GM11168 (cell line): Measurements from ENCODE around the gene FAM32A.

Experiments used
- in situ Hi-C: fragments of 300-500 bp; cut with MboI; formaldehyde crosslinking; loops from one replicate; pipeline ENCODE4 v1.12.0; 2022; ENCODE audit warnings: low sequenced_read_pairs; ENCODE audit not compliant: unreplicated experiment

Gene FAM32A

GRCh38 chr19:16199275-16199932, 14.2 kb downstream of the FAM32A start:
- in situ Hi-C loops: loop anchor here (25.0 kb wide), 1 partner anchor 562 kb away; the partner anchor contains the start of gene CYP4F3

GRCh38 chr19:16200038-16201010, 15.1 kb downstream of the FAM32A start:
- in situ Hi-C loops: no loop called here

GRCh38 chr19:16201011-16201391, 15.8 kb downstream of the FAM32A start:
- in situ Hi-C loops: no loop called here

- in situ Hi-C loops: no loop called here
Measured at GRCh38 chr19:16202320-16203255, 17.4 kb downstream of the FAM32A start.

DNA sequence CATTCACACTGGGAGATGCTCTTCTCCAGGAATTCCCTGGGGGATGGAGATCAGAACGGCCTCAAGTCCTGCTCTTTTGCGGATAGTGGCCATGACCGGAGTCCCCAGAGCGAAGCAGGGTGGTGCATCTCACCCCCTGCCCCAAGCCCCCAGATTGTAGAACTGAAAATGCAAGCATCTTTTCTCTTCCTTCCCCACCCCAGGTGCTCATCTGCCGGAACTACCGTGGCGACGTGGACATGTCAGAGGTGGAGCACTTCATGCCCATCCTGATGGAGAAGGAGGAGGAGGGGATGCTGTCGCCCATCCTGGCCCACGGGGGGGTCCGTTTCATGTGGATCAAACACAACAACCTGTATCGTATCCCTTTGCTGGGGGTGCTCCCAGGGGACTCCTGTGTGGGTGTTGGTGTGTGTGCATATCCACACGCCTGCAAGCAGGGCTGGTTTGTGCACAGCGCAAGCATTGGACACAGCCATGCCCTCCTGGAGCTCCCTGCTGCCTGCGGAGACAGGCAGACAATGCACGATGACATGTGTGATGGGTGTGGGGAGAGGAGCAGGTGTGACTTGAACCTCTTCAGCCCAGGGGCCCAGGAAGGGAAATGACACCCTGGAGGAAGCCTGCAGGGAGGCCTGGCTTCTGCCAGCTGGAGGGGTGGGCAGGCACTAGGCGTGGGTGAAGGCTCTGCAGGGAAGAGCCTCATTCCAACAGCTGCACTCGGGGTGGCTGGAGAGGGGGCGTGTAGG, 18.2 kb downstream of the FAM32A start:
- in situ Hi-C loops: no loop called here

- in situ Hi-C loops: no loop called here
Measured at GRCh38 chr19:16204005-16204294, 18.7 kb downstream of the FAM32A start.

GRCh38 chr19:16205205-16206045, 20.2 kb downstream of the FAM32A start:
- in situ Hi-C loops: no loop called here

GRCh38 chr19:16206046-16206605, 20.9 kb downstream of the FAM32A start:
- in situ Hi-C loops: no loop called here

- in situ Hi-C loops: no loop called here
Measured at GRCh38 chr19:16206637-16207036, 21.4 kb downstream of the FAM32A start.

DNA sequence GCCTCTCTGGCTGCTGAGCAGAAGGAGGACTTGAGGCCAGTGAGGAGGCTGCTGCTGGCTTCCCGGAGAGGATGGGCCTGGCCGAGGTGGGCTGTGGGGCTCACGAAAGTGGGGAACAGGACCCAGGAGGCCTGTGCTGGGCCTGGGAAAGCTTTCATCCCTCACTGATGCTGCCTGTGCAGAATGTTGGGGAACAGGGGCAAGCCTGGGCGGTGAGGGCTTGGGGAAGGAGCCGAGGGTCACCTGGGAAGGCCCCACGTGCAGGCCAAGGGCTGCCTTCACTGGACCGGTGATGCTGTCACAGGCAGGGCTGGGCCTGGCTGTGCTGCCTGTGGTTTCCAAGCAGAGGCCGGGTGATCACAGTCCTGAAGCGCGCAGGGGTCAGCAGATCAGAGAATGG, 21.9 kb downstream of the FAM32A start:
- in situ Hi-C loops: no loop called here

- in situ Hi-C loops: no loop called here
Measured at GRCh38 chr19:16207490-16208025, 22.3 kb downstream of the FAM32A start.

DNA sequence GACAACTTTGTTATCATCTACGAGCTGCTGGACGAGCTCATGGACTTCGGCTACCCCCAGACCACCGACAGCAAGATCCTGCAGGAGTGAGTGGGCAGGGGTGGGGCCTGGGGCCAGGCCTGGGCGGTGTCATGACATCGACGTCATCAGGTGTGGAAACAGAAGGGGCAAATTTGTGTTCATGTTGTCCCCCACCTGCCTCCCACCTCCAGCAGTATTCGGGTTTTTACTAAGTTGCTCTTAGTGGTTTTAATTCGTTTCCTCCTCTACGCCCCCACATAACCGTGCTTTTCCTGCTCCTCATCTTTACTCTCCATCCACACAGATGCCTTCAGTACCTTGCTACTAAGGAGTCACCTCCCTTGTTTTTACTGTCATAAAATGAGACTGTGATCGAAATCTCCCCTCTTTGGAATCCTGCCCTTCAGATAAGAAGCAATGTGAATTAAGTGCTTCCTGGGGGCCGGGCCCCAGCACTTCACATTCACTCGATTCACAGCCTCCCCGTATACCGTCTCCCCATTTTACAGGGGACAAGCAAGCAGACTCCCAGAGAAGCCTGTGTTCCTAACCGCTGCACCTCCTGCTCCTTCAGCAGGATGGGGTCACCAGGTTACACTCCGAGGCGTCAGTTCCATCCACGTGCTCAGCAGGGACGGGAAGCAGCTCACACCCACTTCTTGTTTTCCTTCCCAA, 23.0 kb downstream of the FAM32A start:
- in situ Hi-C loops: no loop called here

GRCh38 chr19:16208847-16209665, 23.8 kb downstream of the FAM32A start:
- in situ Hi-C loops: no loop called here

- in situ Hi-C loops: no loop called here
Measured at GRCh38 chr19:16210168-16210567, 25.0 kb downstream of the FAM32A start.

- in situ Hi-C loops: no loop called here
Measured at GRCh38 chr19:16213076-16213475, 27.9 kb downstream of the FAM32A start.

DNA sequence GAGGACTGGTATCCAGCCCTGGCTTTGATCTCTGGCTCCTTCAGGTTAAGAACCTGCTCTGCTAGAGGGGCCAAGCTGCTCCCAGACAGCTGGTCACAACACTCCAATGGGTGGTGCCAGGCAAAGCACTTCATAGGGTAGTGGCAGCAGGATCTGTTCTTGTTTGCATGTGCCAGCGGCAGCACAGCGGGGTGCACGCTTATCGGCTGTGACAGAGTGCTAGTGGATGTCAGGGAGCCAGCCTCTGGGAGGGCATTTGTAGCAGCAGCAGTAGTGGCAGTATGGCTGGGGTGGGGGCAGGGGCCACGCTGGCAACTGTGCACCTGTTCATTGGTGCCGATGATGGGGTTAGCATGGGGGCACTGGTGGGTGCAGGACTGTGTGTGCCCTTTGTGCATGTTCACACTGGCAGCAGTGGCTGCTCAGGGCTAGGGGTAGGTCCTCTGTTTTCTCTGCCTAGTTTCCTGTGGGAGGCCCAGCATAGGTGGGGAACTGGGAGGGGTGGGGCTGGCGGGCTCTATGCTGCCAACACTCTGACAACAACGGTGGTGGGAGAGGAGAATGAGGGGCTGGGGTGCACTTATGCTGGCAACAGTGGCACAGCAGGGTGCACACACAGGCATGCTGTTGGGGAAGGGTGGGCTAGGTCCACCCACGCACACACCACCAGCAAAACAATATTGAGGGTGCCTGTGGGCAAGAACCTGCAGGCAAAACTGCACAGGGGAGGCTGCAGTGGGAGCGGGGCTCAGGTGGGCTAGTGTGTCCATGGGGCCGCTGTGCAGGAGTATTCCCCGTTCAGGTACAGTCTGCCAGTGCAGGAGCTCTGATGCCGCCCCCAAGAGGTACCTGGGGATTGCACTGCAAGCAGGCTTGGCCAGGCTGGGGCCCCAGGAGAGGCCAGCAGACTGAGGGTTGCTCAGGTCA, 31.8 kb downstream of the FAM32A start:
- in situ Hi-C loops: no loop called here
